AG04449 (cell line): ENCODE measurements around the gene SCLT1.

Experiments
- CTCF ChIA-PET: fragments of 350-600 bp; formaldehyde crosslinking; extraction: SDS; loops from one replicate; lab custom pipeline; 2021; ENCODE audit warnings: antibody characterized with exemption; lab: Yijun Ruan, JAX
- POLR2A ChIA-PET: fragments of 400-600, 350-600 bp; formaldehyde crosslinking; extraction: SDS; loops from one replicate; lab custom pipeline; 2020; ENCODE audit warnings: antibody characterized with exemption, inconsistent platforms; lab: Yijun Ruan, JAX
- DNase-seq: peaks from one replicate; pipeline ENCODE4 v3.0.0-alpha.2; 2010; ENCODE audit warnings: low read depth, low spot score
- H3K4me3 ChIP-seq: 2 replicates; pipeline ENCODE4 v1.5.1; 2011; ENCODE audit warnings: low read depth, mild to moderate bottlenecking, control low read depth, low read length
- TF ChIP-seq, protein P1 (sequence below): IDR thresholded peaks from one replicate; pipeline ENCODE4 v1.5.1; 2011; ENCODE audit warnings: mild to moderate bottlenecking, moderate library complexity, low read length, control low read depth, inconsistent platforms; ENCODE audit not compliant: insufficient read depth; ENCODE audit errors: missing control alignments

SCLT1 gene

DNA sequence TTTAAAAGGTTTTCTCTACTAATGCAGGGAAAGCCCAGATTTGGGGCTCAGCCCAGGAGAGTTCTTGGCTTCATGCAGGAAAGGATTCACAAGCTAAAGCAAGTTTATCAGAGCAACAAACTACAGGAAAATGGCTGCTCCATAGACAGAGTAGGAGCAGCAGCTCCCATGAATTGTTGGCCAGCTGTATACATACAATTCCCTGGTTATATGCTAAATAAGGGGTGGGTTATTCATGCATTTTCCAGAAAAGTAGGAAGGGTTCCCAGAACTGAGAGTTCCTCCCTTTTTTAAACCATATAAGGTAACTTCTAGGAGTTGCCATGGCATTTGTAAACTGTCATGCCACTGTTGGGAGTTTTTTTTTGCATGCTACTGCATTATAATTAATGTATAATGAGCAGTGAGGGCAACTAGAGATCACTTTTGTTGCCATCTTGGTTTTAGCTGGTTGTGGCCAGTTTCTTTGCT is 5.2 kb upstream of the SCLT1 start:
- ChIA-PET POLR2A (no interaction called here), CTCF (no interaction called here)
- no peak overlapping the region for H3K4me3 ChIP-seq
- no peak for DNase-seq
- TF ChIP-seq, protein P1, sequence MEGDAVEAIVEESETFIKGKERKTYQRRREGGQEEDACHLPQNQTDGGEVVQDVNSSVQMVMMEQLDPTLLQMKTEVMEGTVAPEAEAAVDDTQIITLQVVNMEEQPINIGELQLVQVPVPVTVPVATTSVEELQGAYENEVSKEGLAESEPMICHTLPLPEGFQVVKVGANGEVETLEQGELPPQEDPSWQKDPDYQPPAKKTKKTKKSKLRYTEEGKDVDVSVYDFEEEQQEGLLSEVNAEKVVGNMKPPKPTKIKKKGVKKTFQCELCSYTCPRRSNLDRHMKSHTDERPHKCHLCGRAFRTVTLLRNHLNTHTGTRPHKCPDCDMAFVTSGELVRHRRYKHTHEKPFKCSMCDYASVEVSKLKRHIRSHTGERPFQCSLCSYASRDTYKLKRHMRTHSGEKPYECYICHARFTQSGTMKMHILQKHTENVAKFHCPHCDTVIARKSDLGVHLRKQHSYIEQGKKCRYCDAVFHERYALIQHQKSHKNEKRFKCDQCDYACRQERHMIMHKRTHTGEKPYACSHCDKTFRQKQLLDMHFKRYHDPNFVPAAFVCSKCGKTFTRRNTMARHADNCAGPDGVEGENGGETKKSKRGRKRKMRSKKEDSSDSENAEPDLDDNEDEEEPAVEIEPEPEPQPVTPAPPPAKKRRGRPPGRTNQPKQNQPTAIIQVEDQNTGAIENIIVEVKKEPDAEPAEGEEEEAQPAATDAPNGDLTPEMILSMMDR: no peak

DNA sequence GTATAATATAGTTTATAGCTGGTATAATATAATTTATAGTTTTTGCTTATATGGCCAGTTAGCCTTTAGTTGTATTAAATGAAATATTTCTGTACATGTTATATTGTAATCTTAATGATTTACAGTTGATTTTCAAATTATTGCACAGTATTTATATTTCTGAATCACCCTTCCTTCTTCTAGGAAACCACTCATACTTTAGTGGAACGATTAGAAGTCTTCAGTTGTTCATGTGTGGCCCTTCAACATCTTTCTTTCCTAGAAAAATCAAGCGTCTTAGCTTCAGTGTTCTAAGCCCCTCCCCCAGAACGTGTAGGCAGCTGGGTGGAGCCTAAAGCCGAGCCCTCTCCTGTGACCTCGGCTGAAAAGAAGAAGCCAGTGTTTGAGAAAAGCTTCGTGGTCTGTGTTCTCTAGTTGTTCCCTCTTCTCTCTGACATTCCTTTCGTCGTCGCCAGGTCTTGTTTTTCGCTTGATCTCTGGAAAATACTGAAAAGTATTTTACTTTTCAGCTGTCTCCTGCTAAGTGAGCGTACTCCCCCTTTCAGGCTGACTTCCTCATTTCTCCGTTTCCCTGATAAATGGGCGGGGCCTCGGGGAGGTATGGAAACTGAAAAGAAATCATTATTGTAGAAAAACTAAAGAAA is 2.6 kb upstream of the SCLT1 start, which contains the start of gene C4orf33:
TSS of gene C4orf33 (plus strand) at position 342 of the 644 bp plus-strand sequence. CDS start 6,459 bp downstream, outside the sequence.
- TF ChIP-seq, protein P1: no peak
- peak within 1 kb of the TSS; percentile 67 for H3K4me3 ChIP-seq
- DNase-seq: peak; percentile 12
- ChIA-PET POLR2A (no interaction called here), CTCF (no interaction called here)

DNA sequence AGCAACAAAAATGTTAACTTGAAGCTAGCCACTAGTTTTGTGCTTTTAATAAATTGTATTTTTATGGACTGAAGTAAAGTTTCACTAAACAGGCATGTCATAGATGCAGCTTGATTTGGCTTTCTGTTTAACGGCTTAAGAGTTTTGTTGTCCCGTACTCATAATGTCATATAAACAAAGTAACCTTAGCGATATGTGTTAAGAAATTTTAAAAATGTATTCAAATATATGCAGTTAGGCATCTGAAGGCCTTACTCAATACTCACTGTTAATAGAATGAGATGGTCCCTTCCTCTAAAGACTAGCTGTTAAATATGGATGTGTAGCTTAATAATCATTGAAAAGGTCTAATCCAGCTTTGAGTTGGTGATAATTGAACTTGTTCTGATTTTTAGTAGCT is 1.0 kb upstream of the SCLT1 start:
- TF ChIP-seq, protein P1: no peak
- CTCF ChIA-PET: interaction anchor here (1.1 kb wide), 1 partner anchor 231 kb away, joined by 5 read pairs; no protein-coding TSS in a partner anchor
- POLR2A ChIA-PET: no interaction called here
- no peak for DNase-seq
- no peak overlapping the region for H3K4me3 ChIP-seq

DNA sequence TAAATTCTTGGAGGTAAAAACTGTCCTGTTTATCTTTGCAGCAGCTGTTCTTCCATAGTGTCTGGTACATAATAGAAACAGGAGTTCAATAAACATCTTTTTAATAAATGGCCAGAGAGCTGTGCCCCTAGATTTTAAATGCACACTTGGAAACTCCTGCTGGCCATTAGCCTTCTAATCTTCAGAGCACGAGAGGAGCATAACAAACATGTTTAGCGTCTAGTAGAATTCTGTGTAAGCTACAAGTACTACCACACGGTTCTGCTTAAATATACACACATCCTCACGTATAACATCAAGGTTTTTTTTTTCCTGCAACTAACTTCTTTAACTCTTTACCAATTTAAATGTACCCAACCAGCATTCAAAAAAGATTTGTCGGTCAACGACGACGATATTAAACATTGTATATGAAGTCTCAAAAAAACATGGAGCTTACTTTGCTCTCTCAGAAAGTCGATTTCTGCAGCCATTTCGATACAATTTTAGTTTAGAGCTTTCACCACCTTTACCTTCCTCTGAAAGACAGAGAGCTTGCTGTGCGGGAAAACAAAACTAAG is 628 bp downstream of the SCLT1 start:
- POLR2A ChIA-PET: no interaction called here
- TF ChIP-seq, protein P1: no peak
- DNase-seq: no peak
- H3K4me3 ChIP-seq: peak overlapping the region; percentile 93
- CTCF ChIA-PET: interaction anchor here (1.0 kb wide), 1 partner anchor 639 kb away, joined by 3 read pairs; no protein-coding TSS in a partner anchor

DNA sequence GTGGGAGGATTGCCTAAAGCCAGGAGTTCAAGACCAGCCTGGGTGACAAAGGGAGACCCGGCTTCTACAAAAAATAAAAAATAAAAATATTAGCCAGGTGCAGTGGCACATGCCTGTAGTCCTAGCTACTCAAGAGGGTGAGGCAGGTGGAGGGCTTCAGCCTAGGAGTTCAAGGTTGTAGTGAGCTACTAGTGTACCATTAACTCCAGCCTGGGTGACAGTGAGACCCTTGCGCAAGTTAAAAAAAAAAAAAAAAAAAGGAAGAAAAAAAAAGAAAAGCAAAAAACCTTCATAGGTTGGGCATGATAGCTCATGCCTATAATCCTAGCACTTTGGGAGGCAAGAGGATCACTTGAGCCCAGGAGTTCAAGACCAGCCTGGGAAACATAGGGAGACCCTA is 5.8 kb downstream of the SCLT1 start:
- ChIA-PET POLR2A (no interaction called here), CTCF (no interaction called here)
- TF ChIP-seq, protein P1: no peak
- no peak for DNase-seq
- no peak overlapping the region for H3K4me3 ChIP-seq

DNA sequence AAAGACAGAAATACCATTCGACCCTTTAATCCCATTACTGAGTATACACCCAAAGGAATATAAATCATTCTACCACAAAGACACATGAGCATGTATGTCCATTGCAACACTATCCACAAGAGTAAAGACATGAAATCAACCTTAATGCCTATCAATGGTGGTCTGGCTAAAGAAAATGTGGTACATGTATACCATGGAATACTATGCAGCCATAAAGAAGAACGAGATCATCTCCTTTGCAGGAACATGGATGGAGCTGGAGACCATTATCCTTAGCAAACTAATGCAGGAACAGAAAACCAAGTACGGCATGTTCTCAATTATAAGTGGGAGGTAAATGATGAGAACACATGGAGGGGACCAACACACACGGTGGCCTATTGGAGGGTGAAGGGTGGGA is 7.9 kb downstream of the SCLT1 start:
- DNase-seq: no peak
- ChIA-PET CTCF (no interaction called here), POLR2A (no interaction called here)
- TF ChIP-seq, protein P1: no peak
- no peak overlapping the region for H3K4me3 ChIP-seq
